IMR-90 (cell line): ENCODE measurements around the gene UNC5B.

Source experiments
- BHLHE40 ChIP-seq: fragments of 150-350 bp; IDR thresholded peaks from 2 replicates; pipeline ENCODE4 v1.6.1; 2016; ENCODE audit warnings: mild to moderate bottlenecking, low read depth, low read length
- CEBPB ChIP-seq: IDR thresholded peaks from 2 replicates; pipeline ENCODE4 v1.6.1; 2012; ENCODE audit warnings: low read depth, low read length, improper control_type of control experiment
- MAZ ChIP-seq: IDR thresholded peaks from 2 replicates; pipeline ENCODE4 v1.6.1; 2012; ENCODE audit warnings: low read depth, mild to moderate bottlenecking, low read length, improper control_type of control experiment, moderate library complexity, borderline replicate concordance
- MXI1 ChIP-seq: IDR thresholded peaks from 2 replicates; pipeline ENCODE4 v1.6.1; 2012; ENCODE audit warnings: low read depth, mild to moderate bottlenecking, low read length, moderate library complexity, borderline replicate concordance
- POLR2A ChIP-seq: IDR thresholded peaks from 2 replicates; pipeline ENCODE4 v1.6.1; 2012; ENCODE audit warnings: mild to moderate bottlenecking, low read depth, low read length
- SMC3 ChIP-seq: fragments of 150-350 bp; IDR thresholded peaks from 2 replicates; pipeline ENCODE4 v1.6.1; 2016; ENCODE audit warnings: low read depth, mild to moderate bottlenecking, antibody characterized with exemption, low read length, moderate library complexity
- TF ChIP-seq, protein P1 (sequence below): conservative IDR thresholded peaks from 2 replicates; pipeline ENCODE4 v1.5.1; 2012; ENCODE audit warnings: mild to moderate bottlenecking, low read depth, low read length, improper control_type of control experiment
- TF ChIP-seq, protein P2 (sequence below): fragments of 150-350 bp; IDR thresholded peaks from 2 replicates; pipeline ENCODE4 v1.6.1; 2017; ENCODE audit warnings: mild to moderate bottlenecking, antibody characterized with exemption, low read length, low read depth

DNA sequence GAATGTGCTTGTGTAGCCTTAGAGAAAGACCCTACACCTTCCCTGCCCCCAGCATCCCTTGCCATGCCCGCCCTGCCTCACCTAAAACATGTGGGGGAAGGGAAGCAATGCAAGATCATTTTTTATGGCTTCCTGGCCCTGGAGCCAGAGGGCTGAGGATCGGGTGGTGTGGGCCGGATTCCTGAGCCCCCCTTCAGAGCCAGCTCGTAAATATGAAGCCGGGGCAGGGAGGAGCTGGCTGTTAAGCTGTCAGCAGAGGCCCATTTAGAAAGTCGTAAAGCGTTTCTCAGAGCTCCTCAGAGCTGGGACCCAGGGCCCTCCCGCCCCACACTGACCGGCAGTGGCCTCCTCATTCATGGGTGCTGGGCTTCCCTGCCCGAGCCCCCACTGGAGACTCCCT is 23.9 kb downstream of the UNC5B start:
- no peak for TF ChIP-seq POLR2A
- TF ChIP-seq, protein P1, sequence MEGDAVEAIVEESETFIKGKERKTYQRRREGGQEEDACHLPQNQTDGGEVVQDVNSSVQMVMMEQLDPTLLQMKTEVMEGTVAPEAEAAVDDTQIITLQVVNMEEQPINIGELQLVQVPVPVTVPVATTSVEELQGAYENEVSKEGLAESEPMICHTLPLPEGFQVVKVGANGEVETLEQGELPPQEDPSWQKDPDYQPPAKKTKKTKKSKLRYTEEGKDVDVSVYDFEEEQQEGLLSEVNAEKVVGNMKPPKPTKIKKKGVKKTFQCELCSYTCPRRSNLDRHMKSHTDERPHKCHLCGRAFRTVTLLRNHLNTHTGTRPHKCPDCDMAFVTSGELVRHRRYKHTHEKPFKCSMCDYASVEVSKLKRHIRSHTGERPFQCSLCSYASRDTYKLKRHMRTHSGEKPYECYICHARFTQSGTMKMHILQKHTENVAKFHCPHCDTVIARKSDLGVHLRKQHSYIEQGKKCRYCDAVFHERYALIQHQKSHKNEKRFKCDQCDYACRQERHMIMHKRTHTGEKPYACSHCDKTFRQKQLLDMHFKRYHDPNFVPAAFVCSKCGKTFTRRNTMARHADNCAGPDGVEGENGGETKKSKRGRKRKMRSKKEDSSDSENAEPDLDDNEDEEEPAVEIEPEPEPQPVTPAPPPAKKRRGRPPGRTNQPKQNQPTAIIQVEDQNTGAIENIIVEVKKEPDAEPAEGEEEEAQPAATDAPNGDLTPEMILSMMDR: no peak
- TF ChIP-seq SMC3: no peak
- no peak for TF ChIP-seq MXI1
- TF ChIP-seq, protein P2, sequence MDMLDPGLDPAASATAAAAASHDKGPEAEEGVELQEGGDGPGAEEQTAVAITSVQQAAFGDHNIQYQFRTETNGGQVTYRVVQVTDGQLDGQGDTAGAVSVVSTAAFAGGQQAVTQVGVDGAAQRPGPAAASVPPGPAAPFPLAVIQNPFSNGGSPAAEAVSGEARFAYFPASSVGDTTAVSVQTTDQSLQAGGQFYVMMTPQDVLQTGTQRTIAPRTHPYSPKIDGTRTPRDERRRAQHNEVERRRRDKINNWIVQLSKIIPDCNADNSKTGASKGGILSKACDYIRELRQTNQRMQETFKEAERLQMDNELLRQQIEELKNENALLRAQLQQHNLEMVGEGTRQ: no peak
- no peak for TF ChIP-seq BHLHE40
- TF ChIP-seq CEBPB: no peak
- no peak for TF ChIP-seq MAZ
